Left lobe of liver (tissue), 2 donors: ENCODE measurements around the gene SEC24C. TPM values are rescaled to one million over a fixed set of nuclear protein-coding genes. Genes with fewer than 3 reads are reported as not detected.
"Not testable (repeated sequence)": the region's sequence is repeated elsewhere in the genome, so short reads cannot be mapped to it uniquely, and the experiment has no call there.

Source experiments
- ATAC-seq: fragments of 200-7000 bp; cut with Tn5 transposase; one replicate; pipeline ENCODE4 v1.9.1; 2020; ENCODE audit warnings: mild to moderate bottlenecking, moderate library complexity
- DNase-seq: peaks from one replicate; pipeline ENCODE4 v3.0.0-alpha.2; 2020; ENCODE audit warnings: low spot score
- total RNA-seq: library from RNA; stranded (reverse); gene quantifications from one replicate; pipeline ENCODE4 v1.2.1, GENCODE V29; 2021
- donor health status: DM: no; HTN: no; CAD: no; lungs with moderate emphysema.
- donor health status: DM: no; HTN: yes; CAD: no.

Gene SEC24C, protein sequence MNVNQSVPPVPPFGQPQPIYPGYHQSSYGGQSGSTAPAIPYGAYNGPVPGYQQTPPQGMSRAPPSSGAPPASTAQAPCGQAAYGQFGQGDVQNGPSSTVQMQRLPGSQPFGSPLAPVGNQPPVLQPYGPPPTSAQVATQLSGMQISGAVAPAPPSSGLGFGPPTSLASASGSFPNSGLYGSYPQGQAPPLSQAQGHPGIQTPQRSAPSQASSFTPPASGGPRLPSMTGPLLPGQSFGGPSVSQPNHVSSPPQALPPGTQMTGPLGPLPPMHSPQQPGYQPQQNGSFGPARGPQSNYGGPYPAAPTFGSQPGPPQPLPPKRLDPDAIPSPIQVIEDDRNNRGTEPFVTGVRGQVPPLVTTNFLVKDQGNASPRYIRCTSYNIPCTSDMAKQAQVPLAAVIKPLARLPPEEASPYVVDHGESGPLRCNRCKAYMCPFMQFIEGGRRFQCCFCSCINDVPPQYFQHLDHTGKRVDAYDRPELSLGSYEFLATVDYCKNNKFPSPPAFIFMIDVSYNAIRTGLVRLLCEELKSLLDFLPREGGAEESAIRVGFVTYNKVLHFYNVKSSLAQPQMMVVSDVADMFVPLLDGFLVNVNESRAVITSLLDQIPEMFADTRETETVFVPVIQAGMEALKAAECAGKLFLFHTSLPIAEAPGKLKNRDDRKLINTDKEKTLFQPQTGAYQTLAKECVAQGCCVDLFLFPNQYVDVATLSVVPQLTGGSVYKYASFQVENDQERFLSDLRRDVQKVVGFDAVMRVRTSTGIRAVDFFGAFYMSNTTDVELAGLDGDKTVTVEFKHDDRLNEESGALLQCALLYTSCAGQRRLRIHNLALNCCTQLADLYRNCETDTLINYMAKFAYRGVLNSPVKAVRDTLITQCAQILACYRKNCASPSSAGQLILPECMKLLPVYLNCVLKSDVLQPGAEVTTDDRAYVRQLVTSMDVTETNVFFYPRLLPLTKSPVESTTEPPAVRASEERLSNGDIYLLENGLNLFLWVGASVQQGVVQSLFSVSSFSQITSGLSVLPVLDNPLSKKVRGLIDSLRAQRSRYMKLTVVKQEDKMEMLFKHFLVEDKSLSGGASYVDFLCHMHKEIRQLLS
- 38.5 TPM for total RNA-seq

DNA sequence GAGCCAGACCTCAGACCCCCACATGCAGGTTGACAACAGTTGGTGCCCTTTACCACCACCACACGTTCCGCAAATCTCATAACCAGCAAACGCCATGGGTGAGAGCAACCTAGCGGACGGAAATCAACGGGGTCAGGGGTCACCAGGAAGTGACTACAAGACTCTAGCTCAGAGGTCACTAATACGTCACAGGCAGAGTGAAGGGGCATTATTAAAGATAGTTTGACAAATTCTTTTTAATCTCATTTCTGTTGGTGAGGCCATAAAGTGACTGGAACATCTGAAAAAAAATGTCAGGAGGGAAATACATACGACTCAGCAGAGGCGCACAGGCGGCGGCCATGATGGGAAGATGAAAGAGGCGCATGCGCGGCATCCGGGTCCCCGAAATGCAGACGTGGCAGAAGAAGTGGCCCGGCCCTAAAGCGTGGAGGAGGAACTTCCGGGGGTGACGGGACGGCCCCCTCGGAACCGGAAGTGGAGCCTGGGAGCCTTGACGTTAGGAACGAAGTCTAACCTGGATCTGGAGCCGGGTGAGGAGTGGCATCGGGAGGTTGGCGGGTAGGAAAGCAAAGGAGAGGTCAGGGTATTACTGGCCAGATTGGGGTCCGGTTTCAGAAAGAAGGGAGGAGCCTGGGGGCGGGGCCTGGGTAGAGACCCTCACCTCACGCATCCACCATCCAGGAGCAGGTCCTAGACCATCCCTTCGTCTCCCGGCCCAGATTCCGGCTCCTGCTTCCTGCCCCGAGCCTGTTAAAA is at the start of gene SEC24C:
SEC24C (plus strand) TSS at position 468 of the 759 bp plus-strand sequence. CDS start 2,461 bp downstream, outside the sequence.
- peak; percentile 97 for DNase-seq

DNA sequence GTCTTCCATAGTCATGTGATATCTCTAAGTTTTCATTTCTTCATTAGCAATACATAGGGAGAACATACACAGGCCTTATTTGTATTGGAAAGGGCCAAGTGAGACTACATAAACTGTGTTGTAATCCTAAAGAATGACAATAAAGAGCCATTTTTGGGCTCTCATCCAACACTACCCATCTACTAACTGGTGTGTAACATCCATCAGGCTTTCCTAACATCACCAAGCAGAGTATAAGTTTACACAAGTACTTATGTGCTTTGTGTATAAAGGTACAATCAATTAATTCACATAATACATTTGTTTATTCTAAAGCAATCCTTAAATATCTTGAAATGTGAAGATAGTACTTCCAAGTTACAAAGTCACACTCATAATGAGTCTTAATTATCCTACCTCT is 48.9 kb upstream of the SEC24C start:
- not testable (repeated sequence) for ATAC-seq, DNase-seq

More for the DNA sequence above, at the start of gene SEC24C:
- peak; percentile 94 for ATAC-seq

DNA sequence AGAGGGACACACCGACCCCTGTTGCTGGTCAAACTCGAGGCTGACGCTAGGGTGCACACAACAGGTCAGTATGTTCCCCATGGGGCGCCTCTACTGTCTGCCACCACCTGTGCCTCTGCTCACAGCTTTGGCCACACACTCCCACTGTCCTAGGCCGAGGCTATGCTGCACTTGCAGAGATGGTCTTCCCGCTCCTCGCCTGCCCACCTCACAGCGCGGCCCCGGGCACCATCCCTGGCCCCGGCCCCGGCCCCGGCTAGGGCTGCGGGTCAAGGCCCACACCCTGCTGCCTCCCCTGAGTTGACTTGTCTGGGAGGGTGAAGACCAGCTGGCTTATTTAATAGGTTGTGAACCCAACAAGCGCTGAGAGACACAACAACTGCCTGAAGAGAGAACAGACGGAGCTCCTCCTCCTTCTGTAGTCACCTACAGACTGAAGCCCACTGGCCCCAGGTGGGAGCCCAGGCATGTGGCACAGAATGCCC is 46.5 kb upstream of the SEC24C start, which contains the start of gene AGAP5:
AGAP5 (minus strand) TSS at position 435 of the 485 bp plus-strand sequence; CDS start at position 81, 354 bp downstream.
- not testable (repeated sequence) for DNase-seq, ATAC-seq

DNA sequence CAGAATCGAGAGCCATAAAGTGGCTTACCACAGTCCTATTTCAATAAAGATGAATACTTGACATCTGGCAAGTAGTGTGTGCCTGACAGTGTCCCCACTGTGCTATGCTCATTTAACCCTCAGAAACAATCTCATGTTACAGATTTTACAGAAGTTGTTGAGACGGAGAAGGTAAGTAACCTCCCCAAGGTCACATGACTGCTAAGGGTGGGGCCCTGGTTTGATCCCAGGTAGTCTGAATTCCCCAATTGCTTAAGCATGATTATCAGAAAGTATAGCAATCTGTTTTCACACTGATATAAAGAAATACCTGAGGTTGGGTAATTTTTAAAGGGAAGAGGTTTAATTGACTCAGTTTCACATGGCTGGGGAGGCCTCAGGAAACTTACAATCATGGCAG is 45.4 kb upstream of the SEC24C start:
- ATAC-seq, DNase-seq: not testable (repeated sequence)

DNA sequence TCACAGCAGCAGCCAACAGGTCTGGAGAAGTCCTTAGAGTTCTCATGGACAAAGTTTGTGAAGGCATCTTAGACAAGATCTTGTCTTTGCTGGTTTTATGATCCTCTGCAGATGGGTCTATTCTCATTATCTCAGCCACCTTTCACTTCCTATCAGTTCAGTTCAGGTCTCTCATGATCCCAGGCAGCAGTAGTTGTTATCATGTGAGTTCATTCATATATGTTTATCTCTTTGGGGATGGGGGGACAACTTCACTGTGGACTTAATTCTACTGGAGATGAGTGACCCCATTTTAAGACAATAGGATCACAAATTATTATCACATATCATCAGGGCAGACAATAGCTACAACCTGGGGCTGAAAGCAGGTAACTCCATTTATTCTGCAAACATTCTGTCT is 40.2 kb upstream of the SEC24C start:
- not testable (repeated sequence) for DNase-seq, ATAC-seq

DNA sequence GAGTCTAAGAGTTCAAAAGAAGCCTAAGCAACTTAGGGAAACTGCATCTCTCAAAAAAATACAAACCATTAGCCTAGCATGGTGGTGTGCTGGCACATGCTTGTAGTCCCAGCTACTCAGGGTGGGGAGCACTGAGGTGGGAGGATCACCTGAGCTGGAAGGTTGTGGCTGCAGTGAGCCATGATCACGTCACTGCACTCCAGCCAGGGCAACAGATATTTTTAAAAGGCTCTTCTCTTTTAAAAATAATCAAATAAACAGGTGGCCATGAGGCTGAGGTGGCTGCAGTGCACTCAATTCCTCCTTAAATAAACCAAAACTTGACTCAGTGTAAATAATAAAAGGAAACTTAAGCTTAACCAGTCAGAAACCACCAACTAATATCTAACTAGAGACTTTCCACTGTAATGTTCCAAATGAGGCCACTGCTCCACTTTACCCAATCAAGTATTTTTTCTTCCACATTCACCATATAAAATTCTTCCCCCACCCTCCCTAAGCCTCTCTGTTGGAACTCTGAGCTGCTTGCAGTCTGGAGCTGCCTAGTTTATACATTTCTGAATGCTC is 38.6 kb upstream of the SEC24C start:
- not testable (repeated sequence) for ATAC-seq, DNase-seq

DNA sequence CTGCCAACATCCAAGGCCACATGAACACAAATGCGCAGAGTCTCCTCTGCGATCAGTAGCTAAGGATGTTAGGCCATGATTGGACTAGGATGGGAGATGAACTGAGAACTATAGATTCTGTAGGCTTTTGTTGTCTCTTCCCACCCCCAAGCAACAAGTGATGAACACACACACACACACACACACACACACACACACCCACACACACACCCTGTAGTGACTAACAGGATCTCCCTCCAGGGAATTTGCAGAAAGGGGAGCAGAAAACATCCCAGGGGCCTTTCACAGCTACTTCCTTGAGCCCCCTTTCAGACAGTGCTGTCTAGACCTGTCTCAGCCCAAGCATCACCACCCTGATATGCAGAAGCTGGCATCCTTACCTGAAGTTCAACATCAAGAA is 37.7 kb upstream of the SEC24C start:
- ATAC-seq, DNase-seq: not testable (repeated sequence)

DNA sequence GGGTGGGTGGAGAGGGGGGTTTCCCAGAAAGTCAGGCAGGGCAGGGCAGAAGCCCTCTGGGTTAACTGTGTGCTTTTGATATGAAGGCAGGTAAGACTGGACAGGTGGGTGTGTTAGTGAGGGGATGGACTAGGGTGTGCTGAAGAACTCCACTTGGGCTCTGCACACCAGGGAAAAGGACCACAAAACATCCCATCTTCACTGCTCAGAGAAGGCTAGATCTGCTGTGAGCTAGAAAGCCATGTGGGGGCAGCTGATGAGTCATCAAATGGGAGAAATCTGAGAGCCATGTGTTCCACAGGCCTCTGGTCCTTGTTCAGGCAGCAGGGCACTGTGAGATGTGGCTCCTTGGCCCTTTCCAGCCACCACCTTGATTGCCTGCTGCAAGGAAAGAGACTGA is 36.5 kb upstream of the SEC24C start:
- not testable (repeated sequence) for ATAC-seq, DNase-seq

DNA sequence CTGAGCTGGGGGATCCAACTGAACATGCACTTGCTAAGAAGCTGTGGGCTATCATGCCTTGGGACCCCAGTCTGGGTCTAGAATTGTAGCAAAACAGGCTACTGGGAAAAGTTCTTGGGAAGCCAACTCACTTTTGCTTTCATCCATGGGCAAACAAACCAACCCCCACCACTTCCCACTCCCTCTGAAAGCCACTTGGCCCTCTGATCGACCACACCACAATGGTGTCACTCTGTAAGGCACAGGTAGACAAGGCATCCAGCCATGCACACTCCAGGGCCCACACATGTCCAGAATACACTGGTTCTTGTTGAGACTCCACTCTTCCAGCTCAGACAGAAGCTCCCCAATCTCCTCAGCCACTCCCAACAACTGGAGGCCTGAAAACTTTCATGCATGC is 36.0 kb upstream of the SEC24C start:
- not testable (repeated sequence) for DNase-seq

DNA sequence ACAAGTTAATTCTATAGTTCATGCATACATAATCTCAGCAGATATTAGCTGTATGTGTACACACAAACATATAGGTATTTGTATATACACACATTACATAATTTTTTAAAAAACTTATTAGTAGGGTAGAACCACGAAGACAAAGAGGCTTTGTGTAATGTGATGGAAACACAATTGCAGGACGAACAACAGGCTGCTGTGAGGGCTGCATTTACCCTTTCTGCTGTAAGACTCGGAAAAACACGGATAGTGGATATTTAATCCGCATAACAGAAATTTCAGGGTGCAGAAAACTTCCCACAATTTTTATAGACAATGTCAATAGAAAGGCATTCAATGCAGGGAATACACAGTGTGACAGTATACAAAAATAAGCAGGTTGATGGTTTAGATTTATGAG is 32.5 kb upstream of the SEC24C start:
- DNase-seq, ATAC-seq: not testable (repeated sequence)

More for the DNA sequence above, 36.0 kb upstream of the SEC24C start:
- not testable (repeated sequence) for ATAC-seq

DNA sequence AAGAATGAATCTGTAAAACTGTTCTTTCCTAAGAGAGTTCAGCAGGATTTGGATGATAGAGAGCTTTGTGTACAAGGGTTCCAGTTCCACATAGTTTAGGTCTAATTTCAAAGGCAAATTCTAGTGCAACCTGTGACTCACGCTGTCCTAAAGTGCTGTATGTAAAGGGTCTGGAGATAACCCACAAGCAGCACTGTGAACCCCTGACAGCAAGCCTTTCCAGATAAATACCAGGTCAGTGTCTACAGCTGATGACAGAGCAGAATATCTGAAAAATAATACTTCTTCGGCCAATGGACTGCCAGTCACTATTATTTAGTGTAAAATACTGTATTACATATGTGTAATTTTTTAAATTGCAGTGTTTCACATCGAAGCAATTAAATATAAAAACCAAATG is 30.3 kb upstream of the SEC24C start:
- not testable (repeated sequence) for DNase-seq, ATAC-seq

DNA sequence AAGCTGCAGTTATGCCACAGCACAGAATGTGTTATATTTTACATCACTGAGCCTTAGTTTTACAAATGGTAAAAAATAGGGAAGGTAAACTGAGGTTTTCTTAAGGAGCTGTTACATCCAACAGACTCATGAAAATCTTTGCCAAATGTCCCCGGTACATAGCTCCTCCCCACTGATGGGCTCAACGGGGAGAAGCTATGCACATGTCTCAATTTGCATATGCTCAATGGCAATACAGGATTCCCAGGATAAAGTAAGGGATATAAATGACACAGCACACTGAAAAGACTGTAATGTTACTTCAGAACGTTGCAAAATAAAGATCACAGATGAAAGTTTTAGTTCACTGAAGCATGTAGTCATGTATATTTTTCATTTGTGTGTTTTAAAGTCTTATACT is 29.7 kb upstream of the SEC24C start:
- not testable (repeated sequence) for ATAC-seq, DNase-seq

DNA sequence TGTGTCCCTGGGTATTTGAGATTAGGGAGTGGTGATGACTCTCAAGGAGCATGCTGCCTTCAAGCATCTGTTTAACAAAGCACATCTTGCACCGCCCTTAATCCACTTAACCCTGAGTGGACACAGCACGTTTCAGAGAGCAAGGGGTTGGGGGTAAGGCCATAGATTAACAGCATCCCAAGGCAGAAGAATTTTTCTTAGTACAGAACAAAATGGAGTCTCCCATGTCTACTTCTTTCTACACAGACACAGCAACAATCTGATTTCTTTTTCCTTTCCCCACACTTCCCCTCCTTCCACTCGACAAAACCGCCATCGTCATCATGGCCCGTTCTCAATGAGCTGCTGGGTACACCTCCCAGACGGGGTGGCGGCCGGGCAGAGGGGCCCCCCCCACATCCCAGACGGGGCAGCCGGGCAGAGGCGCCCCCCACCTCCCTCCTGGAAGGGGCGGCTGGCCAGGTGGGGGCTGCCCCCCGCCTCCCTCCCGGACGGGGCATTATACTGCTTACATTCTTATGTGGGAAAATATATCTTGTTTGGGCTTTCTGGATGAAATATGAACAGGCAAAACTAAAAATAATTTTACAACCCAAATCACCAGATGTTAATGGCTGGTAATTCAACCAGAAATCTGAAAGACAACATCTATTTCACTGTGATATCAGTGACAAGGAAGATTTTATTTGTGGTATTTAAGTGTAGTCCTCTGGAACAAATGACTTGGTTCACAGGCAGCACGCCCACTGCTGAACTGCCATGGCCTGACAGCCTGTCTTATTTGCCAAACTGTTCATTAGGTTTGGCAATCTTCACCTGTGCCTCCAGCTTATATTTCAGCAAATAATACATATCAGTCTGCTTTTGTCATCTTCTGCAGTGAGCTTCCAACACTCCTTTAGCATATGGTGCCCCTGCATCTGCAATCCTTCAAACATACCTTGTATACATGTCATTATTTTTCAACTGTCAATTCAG is 28.7 kb upstream of the SEC24C start:
- not testable (repeated sequence) for DNase-seq
- ATAC-seq, result peak; percentile 27

DNA sequence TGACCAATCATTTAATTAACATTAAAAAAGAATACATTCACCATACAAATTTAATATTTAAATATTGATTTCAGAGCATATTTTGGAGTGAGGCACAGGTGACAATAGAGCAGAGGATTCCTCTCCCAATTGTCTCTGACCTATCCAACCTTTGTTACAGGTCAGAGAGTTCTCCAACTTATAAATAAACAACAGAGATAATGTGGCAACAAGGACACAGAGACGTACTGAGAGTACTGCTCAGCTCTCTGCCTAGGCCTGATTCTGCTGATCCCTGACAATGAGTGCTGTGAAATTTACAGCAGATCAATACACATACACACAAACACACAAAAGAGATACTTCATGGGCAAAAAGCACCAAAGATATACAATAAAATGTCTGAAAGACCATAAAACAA is 27.9 kb upstream of the SEC24C start:
- ATAC-seq (peak; percentile 85), DNase-seq (no peak)

DNA sequence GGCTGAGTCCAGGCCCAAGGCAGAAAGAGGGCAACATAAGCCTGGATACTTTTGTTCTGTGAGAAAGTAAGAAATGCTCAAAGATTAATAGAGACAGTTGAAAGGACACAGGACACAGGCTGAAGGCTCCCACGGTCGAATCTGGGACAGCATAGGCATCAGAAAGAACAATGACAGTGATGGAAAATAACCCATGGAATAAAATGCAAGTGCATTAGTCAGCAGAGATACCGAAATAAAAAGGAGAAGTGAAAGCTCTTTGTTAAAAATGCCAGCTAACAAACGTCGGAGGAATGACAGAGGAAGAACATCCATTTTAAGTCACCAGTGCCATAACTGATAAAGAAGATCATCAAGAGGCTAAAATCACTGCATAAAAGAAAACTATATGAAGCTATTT is 26.6 kb upstream of the SEC24C start:
- no peak for DNase-seq
- ATAC-seq, result no peak

DNA sequence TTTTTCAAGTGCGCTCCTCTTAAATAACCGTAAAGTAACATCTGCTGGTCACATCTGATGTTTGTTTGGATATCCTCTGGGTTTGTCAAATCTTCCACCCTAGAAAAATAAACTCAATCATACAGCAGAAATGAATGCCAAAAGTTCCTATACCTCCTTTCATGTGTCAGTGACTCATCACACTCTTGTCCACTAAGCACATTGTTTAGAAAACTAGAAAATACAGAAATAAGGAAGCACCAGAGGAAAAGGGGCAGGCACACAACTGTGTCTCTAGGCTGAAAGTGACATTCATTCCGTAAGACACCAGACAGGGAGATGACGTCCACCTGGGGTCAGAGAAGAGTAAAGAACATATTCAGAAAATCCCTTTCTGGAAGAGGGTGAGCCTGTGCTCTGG is 23.6 kb upstream of the SEC24C start:
- DNase-seq, ATAC-seq: not testable (repeated sequence)

DNA sequence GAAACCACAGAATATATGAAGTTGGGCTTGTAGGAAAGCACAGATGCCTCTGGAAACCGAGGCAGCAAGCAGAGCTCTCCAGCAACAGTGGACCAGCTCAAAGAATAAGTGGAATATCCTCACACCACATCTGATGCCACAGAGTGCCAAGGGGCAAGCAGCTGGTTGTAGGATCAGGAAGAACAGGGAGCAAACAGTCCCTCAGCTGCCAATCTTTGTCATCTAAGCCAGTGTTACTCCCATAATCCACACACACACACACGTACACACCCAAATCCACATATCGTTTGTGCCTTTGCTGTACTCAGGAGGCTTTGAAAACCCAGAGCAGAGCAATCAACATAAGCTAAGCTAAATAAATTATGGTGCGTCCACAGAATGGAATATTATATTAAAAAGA is 20.7 kb upstream of the SEC24C start:
- ATAC-seq (no peak), DNase-seq (no peak)

DNA sequence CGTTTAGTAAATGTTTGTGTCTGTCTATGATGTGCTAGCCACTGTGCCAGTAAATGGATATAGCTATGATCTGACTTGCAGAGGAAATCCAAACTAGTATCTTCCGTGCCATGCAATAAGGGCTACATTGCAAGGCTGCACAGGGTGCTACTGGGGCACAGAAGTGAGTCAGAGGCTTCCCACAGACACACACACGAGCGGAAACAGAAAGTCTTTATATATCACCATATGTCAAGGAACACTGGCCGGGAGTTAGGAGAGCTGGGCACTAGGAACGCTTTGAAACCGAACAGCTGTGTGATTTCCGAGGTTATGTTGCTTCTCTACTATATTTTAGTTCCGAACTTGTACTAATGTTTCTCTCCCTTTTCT is 14.4 kb upstream of the SEC24C start:
- ATAC-seq, result peak; percentile 9
- DNase-seq, result not testable (repeated sequence)
